ENCODE measurements around the gene PCCB.
"Not testable (repeated sequence)": the region's sequence is repeated elsewhere in the genome, so short reads cannot be mapped to it uniquely, and the experiment has no call there.

PCCB gene

GRCh38 chr3:136250059-136250902 lies at the start of gene PCCB:
Gene PCCB (plus strand): TSS chr3:136250340. CDS start chr3:136250376, 36 bp downstream.
- peak; percentile 87 for DNase-seq (ENCODE audit: low read depth)

- DNase-seq (ENCODE audit: low read depth) = no peak
Measured at GRCh38 chr3:136207489-136208115, 42.5 kb upstream of the PCCB start.

- DNase-seq (ENCODE audit: low read depth) = no peak
Measured at GRCh38 chr3:136209921-136210320, 40.2 kb upstream of the PCCB start.

GRCh38 chr3:136211547-136211946 lies 38.6 kb upstream of the PCCB start:
- DNase-seq (ENCODE audit: low read depth) = no peak

GRCh38 chr3:136222746-136223145 lies 27.4 kb upstream of the PCCB start:
- DNase-seq (ENCODE audit: low read depth) = not testable (repeated sequence)

- DNase-seq (ENCODE audit: low read depth) = no peak
Measured at GRCh38 chr3:136232413-136232812, 17.7 kb upstream of the PCCB start.

- DNase-seq (ENCODE audit: low read depth) = no peak
Measured at GRCh38 chr3:136235545-136235944, 14.6 kb upstream of the PCCB start.

- no peak for DNase-seq (ENCODE audit: low read depth)
Measured at GRCh38 chr3:136236109-136236508, 14.0 kb upstream of the PCCB start.

- DNase-seq (ENCODE audit: low read depth) = no peak
Measured at GRCh38 chr3:136237103-136237502, 13.0 kb upstream of the PCCB start.

- DNase-seq (ENCODE audit: low read depth) = no peak
Measured at GRCh38 chr3:136237961-136238649, 12.0 kb upstream of the PCCB start.

- no peak for DNase-seq (ENCODE audit: low read depth)
Measured at GRCh38 chr3:136239094-136239493, 11.0 kb upstream of the PCCB start.

- no peak for DNase-seq (ENCODE audit: low read depth)
Measured at GRCh38 chr3:136245691-136246090, 4.4 kb upstream of the PCCB start.

- no peak for DNase-seq (ENCODE audit: low read depth)
Measured at GRCh38 chr3:136247436-136247835, 2.7 kb upstream of the PCCB start.

GRCh38 chr3:136247855-136248590 lies 2.1 kb upstream of the PCCB start:
- no peak for DNase-seq (ENCODE audit: low read depth)

- DNase-seq (ENCODE audit: low read depth) = no peak
Measured at GRCh38 chr3:136249091-136249490, 1.0 kb upstream of the PCCB start.

GRCh38 chr3:136249593-136249992 lies 547 bp upstream of the PCCB start:
- no peak for DNase-seq (ENCODE audit: low read depth)

GRCh38 chr3:136250903-136251460 lies 842 bp downstream of the PCCB start:
- DNase-seq (ENCODE audit: low read depth) = no peak

GRCh38 chr3:136251511-136251910 lies 1.4 kb downstream of the PCCB start:
- DNase-seq (ENCODE audit: low read depth) = no peak

GRCh38 chr3:136255672-136256406 lies 5.7 kb downstream of the PCCB start:
- DNase-seq (ENCODE audit: low read depth) = no peak

GRCh38 chr3:136258199-136258598 lies 8.1 kb downstream of the PCCB start:
- no peak for DNase-seq (ENCODE audit: low read depth)

- DNase-seq (ENCODE audit: low read depth) = no peak
Measured at GRCh38 chr3:136261826-136262225, 11.7 kb downstream of the PCCB start.
